ENCODE measurements around the gene ARL17B.
"Not testable (repeated sequence)": the region's sequence is repeated elsewhere in the genome, so short reads cannot be mapped to it uniquely, and the experiment has no call there.

- TF ChIP-seq ELF4 (CRISPR knock-in tag; IDR thresholded peaks at IDR 0.05; ENCODE audit: low read depth); SP1 (CRISPR knock-in tag; conservative IDR thresholded peaks at IDR 0.05); ETV6 (CRISPR knock-in tag; IDR thresholded peaks at IDR 0.05); MXD4 (CRISPR knock-in tag; IDR thresholded peaks at IDR 0.05; ENCODE audit: borderline replicate concordance); ZSCAN18 (CRISPR knock-in tag; IDR thresholded peaks at IDR 0.05); KAT7 (CRISPR knock-in tag; IDR thresholded peaks at IDR 0.05; ENCODE audit: borderline replicate concordance); FOXJ3 (CRISPR knock-in tag; IDR thresholded peaks at IDR 0.05; ENCODE audit: borderline replicate concordance); IRF2 (CRISPR knock-in tag; IDR thresholded peaks at IDR 0.05; ENCODE audit: borderline replicate concordance, low read depth); ESRRA (CRISPR knock-in tag; IDR thresholded peaks at IDR 0.05; ENCODE audit: borderline replicate concordance): not testable (repeated sequence)
- TF ChIP-seq, protein P1, sequence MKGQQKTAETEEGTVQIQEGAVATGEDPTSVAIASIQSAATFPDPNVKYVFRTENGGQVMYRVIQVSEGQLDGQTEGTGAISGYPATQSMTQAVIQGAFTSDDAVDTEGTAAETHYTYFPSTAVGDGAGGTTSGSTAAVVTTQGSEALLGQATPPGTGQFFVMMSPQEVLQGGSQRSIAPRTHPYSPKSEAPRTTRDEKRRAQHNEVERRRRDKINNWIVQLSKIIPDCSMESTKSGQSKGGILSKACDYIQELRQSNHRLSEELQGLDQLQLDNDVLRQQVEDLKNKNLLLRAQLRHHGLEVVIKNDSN (CRISPR knock-in tag; IDR thresholded peaks at IDR 0.05): not testable (repeated sequence)
- TF ChIP-seq, protein P2, sequence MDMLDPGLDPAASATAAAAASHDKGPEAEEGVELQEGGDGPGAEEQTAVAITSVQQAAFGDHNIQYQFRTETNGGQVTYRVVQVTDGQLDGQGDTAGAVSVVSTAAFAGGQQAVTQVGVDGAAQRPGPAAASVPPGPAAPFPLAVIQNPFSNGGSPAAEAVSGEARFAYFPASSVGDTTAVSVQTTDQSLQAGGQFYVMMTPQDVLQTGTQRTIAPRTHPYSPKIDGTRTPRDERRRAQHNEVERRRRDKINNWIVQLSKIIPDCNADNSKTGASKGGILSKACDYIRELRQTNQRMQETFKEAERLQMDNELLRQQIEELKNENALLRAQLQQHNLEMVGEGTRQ (CRISPR knock-in tag; IDR thresholded peaks at IDR 0.05): not testable (repeated sequence)
- TF ChIP-seq, protein P3, sequence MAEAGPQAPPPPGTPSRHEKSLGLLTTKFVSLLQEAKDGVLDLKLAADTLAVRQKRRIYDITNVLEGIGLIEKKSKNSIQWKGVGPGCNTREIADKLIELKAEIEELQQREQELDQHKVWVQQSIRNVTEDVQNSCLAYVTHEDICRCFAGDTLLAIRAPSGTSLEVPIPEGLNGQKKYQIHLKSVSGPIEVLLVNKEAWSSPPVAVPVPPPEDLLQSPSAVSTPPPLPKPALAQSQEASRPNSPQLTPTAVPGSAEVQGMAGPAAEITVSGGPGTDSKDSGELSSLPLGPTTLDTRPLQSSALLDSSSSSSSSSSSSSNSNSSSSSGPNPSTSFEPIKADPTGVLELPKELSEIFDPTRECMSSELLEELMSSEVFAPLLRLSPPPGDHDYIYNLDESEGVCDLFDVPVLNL (CRISPR knock-in tag; IDR thresholded peaks at IDR 0.05; ENCODE audit: borderline replicate concordance, low read depth): not testable (repeated sequence)
- peak; percentile 73 for TF ChIP-seq CTCF (IDR thresholded peaks at IDR 0.05)
Measured at GRCh38 chr17:46253722-46254121, 107.8 kb downstream of the ARL17B start.

Measured in WTC11 (cell line).